Fibroblast of villous mesenchyme (primary cell): ENCODE measurements around the gene TPD52L1. TPM values are rescaled to one million over a fixed set of nuclear protein-coding genes. Genes with fewer than 3 reads are reported as not detected.

Source experiments
- DNase-seq: peaks from one replicate; pipeline ENCODE4 v3.0.0-alpha.2; 2010; ENCODE audit warnings: low read depth
- H3K4me3 ChIP-seq: 2 replicates; pipeline ENCODE4 v1.5.1; 2011; ENCODE audit warnings: low read depth, mild to moderate bottlenecking, low read length
- total RNA-seq: library from RNA; depleted of rRNA; stranded (reverse); fragments of >200 nt; gene quantifications from 2 replicates; pipeline ENCODE4 v1.2.3, GENCODE V29; 2012
- TF ChIP-seq, protein P1 (sequence below): IDR thresholded peaks from 2 replicates; pipeline ENCODE4 v1.5.1; 2012; ENCODE audit warnings: low read depth, mild to moderate bottlenecking, low read length; ENCODE audit not compliant: insufficient read depth

Gene TPD52L1
- total RNA-seq, 1 donor: 9.9 TPM

- DNase-seq: peak; percentile 92
- H3K4me3 ChIP-seq: no peak overlapping the region
- TF ChIP-seq, protein P1, sequence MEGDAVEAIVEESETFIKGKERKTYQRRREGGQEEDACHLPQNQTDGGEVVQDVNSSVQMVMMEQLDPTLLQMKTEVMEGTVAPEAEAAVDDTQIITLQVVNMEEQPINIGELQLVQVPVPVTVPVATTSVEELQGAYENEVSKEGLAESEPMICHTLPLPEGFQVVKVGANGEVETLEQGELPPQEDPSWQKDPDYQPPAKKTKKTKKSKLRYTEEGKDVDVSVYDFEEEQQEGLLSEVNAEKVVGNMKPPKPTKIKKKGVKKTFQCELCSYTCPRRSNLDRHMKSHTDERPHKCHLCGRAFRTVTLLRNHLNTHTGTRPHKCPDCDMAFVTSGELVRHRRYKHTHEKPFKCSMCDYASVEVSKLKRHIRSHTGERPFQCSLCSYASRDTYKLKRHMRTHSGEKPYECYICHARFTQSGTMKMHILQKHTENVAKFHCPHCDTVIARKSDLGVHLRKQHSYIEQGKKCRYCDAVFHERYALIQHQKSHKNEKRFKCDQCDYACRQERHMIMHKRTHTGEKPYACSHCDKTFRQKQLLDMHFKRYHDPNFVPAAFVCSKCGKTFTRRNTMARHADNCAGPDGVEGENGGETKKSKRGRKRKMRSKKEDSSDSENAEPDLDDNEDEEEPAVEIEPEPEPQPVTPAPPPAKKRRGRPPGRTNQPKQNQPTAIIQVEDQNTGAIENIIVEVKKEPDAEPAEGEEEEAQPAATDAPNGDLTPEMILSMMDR: no peak
These were observed 48.6 kb downstream of the TPD52L1 start for GRCh38 chr6:125201961-125202729.

- TF ChIP-seq, protein P1: no peak
- H3K4me3 ChIP-seq: no peak overlapping the region
- DNase-seq: peak; percentile 10
These were observed 49.8 kb downstream of the TPD52L1 start for GRCh38 chr6:125203395-125203794.

GRCh38 chr6:125205931-125206330 lies 52.4 kb downstream of the TPD52L1 start:
- TF ChIP-seq, protein P1: no peak
- DNase-seq: no peak
- H3K4me3 ChIP-seq: no peak overlapping the region

GRCh38 chr6:125206389-125206788 lies 52.8 kb downstream of the TPD52L1 start:
- H3K4me3 ChIP-seq: no peak overlapping the region
- no peak for DNase-seq
- TF ChIP-seq, protein P1: no peak

- no peak overlapping the region for H3K4me3 ChIP-seq
- no peak for DNase-seq
- TF ChIP-seq, protein P1: no peak
These were observed 54.4 kb downstream of the TPD52L1 start for GRCh38 chr6:125207956-125208355.

- TF ChIP-seq, protein P1: no peak
- no peak overlapping the region for H3K4me3 ChIP-seq
- no peak for DNase-seq
These were observed 55.2 kb downstream of the TPD52L1 start for GRCh38 chr6:125208625-125209249.

DNA sequence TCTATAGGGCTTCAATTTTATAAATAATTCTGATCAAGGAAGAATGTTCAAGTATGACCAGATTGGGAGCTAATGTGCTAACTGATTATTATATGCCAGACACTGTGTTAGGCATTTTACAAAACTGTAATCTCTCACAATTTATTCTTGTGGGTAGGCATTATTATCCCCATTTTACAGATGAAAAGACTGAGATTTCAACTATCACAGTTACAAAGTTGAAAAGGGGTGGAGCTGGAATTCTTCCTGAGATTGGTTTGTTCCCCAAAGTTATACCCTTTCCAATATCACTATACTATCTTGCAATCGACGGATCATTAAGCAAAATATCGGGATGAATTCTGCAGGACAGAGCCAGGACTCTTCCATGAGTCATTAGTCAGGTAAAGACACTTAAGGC lies 57.1 kb downstream of the TPD52L1 start:
- TF ChIP-seq, protein P1: no peak
- H3K4me3 ChIP-seq: no peak overlapping the region
- DNase-seq: no peak
